ENCODE measurements around the gene FBLN2.

DNA sequence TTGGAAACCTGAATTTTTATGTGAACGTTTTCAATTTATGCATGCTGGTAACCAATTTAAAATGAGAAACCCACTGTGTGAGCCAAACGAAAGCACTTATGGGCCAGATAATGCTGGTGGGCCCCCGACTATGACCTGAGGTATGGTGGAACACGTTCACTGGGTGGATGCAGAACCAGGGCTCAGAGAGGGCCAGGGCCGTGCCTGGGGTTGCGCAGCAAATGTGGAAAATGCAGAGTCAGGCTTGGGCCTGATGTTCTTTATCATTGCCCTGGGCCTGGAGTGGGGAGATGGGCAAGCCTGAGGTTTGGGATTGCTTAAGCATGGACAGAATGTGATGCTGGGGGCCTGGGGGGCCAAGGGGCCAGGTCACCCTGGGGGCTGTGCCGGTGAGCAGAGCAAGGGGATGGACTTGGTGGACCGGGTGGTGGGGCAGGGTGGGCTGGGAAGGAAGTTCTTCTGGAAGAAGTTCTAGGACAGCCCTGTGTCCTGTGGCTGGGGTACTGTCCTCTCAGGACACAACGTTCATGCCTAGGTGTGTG is 17.9 kb downstream of the FBLN2 start:
- no peak for TF ChIP-seq POLR2AphosphoS5 (IDR thresholded peaks at IDR 0.05)
- TF ChIP-seq, protein P1, sequence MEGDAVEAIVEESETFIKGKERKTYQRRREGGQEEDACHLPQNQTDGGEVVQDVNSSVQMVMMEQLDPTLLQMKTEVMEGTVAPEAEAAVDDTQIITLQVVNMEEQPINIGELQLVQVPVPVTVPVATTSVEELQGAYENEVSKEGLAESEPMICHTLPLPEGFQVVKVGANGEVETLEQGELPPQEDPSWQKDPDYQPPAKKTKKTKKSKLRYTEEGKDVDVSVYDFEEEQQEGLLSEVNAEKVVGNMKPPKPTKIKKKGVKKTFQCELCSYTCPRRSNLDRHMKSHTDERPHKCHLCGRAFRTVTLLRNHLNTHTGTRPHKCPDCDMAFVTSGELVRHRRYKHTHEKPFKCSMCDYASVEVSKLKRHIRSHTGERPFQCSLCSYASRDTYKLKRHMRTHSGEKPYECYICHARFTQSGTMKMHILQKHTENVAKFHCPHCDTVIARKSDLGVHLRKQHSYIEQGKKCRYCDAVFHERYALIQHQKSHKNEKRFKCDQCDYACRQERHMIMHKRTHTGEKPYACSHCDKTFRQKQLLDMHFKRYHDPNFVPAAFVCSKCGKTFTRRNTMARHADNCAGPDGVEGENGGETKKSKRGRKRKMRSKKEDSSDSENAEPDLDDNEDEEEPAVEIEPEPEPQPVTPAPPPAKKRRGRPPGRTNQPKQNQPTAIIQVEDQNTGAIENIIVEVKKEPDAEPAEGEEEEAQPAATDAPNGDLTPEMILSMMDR (IDR thresholded peaks at IDR 0.05): no peak
- TF ChIP-seq EP300 (IDR thresholded peaks at IDR 0.05): no peak
- no peak for TF ChIP-seq POLR2A (IDR thresholded peaks at IDR 0.05)
